T-helper 17 cell (primary cell): ENCODE data around the gene DCTN2. TPM values are rescaled to one million over a fixed set of nuclear protein-coding genes. Genes with fewer than 3 reads are reported as not detected.
A peak's percentile ranks its signal among the peaks of the same experiment; 100 is the strongest.

Experiments used
- ATAC-seq: fragments of 150-1000 bp; cut with Tn5 transposase; 2 replicates; pipeline ENCODE4 v1.10.0; 2021; ENCODE audit warnings: mild to moderate bottlenecking, moderate library complexity
- DNase-seq, 3 donors: peaks; one replicate each; pipeline versions ENCODE4 v3.0.0 to v3.0.0-alpha.2; 2020 to 2021
- H3K9me3 ChIP-seq: one replicate; pipeline ENCODE4 v1.7.0; 2013; ENCODE audit warnings: low read length, mild to moderate bottlenecking; ENCODE audit not compliant: control insufficient read depth, poor library complexity, severe bottlenecking
- H3K27ac Mint-ChIP-seq: one replicate; pipeline ENCODE4 v1.8.0; 2022; ENCODE audit warnings: mild to moderate bottlenecking, moderate library complexity, mixed read lengths
- H3K27me3 Mint-ChIP-seq: one replicate; pipeline ENCODE4 v1.8.0; 2022; ENCODE audit warnings: mixed read lengths
- H3K36me3 Mint-ChIP-seq: one replicate; pipeline ENCODE4 v1.8.0; 2022; ENCODE audit warnings: low read depth, mixed read lengths
- H3K4me1 Mint-ChIP-seq: one replicate; pipeline ENCODE4 v1.8.0; 2022; ENCODE audit warnings: mild to moderate bottlenecking, mixed read lengths
- H3K4me3 Mint-ChIP-seq: one replicate; pipeline ENCODE4 v1.8.0; 2022; ENCODE audit warnings: mild to moderate bottlenecking, moderate library complexity, mixed read lengths
- total RNA-seq, 4 donors: library from RNA in 2 of 4; stranded (reverse) in 2 of 4; gene quantifications; one replicate each; pipeline ENCODE4 v1.2.3 and lab custom pipeline; 2022 to 2026

DCTN2 gene
- total RNA-seq, 2 donors from 2014 or later = 63.9 to 78.8 TPM

DNA sequence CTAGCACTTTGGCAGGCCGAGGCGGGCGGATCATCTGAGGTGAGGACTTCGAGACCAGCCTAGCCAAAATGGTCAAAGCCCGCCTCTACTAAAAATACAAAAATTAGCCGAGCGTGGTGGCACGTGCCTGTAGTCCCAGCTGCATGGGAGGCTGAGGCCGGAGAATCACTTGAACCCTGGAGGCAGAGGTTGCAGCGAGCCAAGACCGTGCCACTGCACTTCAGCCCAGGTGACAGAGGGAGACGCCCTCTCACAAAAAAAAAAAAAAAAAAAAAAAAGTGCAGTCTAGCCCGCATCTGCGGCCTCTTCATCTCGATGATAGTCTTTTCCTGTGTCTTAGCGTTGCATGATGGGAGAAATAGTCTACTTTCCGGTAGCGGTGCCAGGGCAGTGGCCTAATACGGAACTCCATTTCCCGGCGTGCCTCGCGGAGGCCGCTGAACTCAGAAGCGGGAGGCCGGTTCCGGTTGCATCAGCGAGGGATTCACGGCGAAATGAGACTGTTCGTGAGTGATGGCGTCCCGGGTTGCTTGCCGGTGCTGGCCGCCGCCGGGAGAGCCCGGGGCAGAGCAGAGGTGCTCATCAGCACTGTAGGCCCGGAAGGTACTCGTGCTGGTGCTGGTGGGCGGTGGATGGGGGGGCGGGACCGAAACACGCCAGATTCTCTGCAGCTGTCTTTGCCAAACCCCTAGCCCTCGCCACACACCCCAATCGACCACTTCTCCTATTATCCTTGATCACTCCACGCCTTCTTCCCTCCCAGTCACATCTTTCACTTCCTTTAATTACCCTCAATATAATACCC is 59.2 kb downstream of the DCTN2 start, which contains the start of gene MARS1:
MARS1 (plus strand) TSS at position 472 of the 805 bp plus-strand sequence; CDS start at position 495, 23 bp downstream.
- peak within 1 kb of the TSS; percentile 97 for H3K27ac Mint-ChIP-seq
- H3K4me3 Mint-ChIP-seq = peak within 1 kb of the TSS; percentile 98
- ATAC-seq (peak; percentile 98), DNase-seq (peak; percentile 80 to 87 (median 82))
- H3K4me1 Mint-ChIP-seq = peaks cover 31% of the 10 kb centered on the region
- no peaks in the 10 kb centered on the region for H3K27me3 Mint-ChIP-seq
- H3K9me3 ChIP-seq = no peaks in the 10 kb centered on the region
- H3K36me3 Mint-ChIP-seq = peaks cover 8% of the 10 kb centered on the region

DNA sequence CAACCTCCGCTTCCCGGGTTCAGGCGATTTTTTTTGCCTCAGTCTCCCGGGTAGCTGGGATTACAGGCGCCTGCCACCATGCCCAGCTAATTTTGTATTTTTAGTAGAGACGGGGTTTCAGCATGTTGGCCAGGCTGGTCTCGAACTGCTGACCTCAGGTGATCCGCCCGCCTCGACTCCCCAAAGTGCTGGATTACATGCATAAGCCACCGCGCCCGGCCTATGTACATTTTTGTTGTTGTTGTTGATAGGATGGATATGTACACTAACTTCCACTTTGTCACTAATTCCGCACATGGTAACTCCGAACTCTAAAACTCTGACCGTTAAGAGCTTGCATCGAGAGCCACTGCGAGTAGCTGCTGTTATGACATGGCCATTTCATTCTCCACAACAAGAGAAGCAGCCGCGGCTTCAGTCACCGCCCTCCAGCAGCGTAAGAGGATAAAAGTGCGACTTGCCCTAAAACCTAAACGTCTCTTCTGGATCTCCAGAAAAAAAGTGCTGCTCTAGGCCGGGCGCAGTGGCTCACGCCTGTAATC is 59.9 kb downstream of the DCTN2 start:
- peaks cover 28% of the 10 kb centered on the region for H3K4me1 Mint-ChIP-seq
- peaks cover 8% of the 10 kb centered on the region for H3K36me3 Mint-ChIP-seq
- DNase-seq = no peak

DNA sequence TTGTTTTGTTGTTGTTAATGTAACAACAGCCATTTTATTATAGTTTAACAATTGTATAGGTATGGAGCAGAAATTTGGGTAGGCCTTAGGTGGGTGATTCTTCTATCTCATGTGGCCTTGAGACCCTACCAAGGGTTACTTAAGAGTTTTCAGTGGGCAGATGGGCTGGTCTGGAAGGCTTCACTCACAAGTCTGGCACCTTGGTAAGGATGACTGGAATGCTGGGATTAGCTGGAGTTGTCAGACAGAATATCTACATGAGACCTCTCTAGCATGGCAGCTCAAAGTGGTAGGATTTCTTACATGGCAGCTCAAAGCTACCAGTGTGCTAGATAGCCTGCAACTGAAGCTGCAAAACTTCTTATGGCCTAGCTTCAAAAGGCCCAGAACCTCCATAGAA is 61.3 kb downstream of the DCTN2 start:
- Mint-ChIP-seq H3K4me1 (peaks cover 32% of the 10 kb centered on the region), H3K36me3 (peaks cover 2% of the 10 kb centered on the region), H3K4me3 (no peak overlapping the region), H3K27me3 (no peaks in the 10 kb centered on the region), H3K27ac (no peak overlapping the region)
- no peak for DNase-seq
- no peak for ATAC-seq
- no peaks in the 10 kb centered on the region for H3K9me3 ChIP-seq

More for the DNA sequence above, 59.9 kb downstream of the DCTN2 start:
- Mint-ChIP-seq H3K4me3 (no peak overlapping the region), H3K27ac (peak overlapping the region; percentile 97), H3K27me3 (no peaks in the 10 kb centered on the region)
- H3K9me3 ChIP-seq = no peaks in the 10 kb centered on the region
- ATAC-seq = no peak

DNA sequence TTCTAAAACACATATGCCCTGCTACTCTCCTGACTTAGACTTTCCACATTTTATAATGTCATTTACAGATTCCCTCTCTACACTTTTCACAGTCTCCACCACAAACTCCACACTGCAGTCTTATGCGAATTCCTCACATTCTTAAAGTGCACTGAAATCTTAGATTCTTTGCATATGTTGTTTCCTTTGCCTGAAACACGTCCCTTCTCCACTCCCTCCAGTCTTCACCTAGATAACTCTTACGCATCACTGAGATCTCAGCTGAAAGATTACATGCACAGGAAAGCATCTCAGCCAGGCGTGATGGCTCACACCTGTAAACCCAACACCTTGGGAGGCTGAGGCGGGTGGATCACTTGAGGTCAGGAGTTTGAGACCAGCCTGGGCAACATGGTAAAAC is 63.5 kb downstream of the DCTN2 start:
- Mint-ChIP-seq H3K4me1 (peaks cover 42% of the 10 kb centered on the region), H3K27ac (peak overlapping the region; percentile 100), H3K36me3 (peaks cover 2% of the 10 kb centered on the region), H3K27me3 (no peaks in the 10 kb centered on the region), H3K4me3 (no peak overlapping the region)
- H3K9me3 ChIP-seq = no peaks in the 10 kb centered on the region
- DNase-seq (no peak), ATAC-seq (no peak)

DNA sequence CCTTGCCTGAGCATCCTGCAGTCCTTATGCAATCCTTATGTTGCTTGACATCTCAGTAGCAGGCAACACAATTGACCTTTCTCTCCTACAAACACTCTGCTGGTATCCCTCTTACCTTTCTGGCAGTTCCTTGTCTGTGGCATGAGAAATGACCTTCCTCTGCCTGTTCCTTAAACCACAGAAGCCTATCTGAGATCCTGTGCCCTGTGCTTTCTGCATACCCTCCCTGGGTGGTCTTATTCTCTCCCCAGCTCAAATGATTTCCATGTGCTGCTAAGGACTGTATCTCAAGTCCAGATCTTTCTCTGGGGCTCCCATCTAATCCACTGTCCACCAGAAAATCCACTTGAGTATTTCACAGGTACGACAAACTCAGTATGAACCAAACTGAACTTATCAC is 65.3 kb downstream of the DCTN2 start:
- DNase-seq (no peak), ATAC-seq (no peak)
- no peaks in the 10 kb centered on the region for H3K9me3 ChIP-seq
- Mint-ChIP-seq H3K27ac (peak overlapping the region; percentile 100), H3K27me3 (no peaks in the 10 kb centered on the region), H3K4me1 (peaks cover 52% of the 10 kb centered on the region), H3K36me3 (peaks cover 3% of the 10 kb centered on the region), H3K4me3 (no peak overlapping the region)

Other genes with a start within 250 kb of the DCTN2 start
- gene R3HDM2, start 116.1 kb downstream of the DCTN2 start, total RNA-seq = 100 to 1,000 TPM; 101 to 115 TPM
- not detected for gene INHBC, start 112.4 kb downstream of the DCTN2 start, total RNA-seq
- not detected for gene INHBE, start 91.9 kb downstream of the DCTN2 start, total RNA-seq
- under 1 TPM; 0.10 to 0.22 TPM for gene GLI1, start 87.4 kb downstream of the DCTN2 start, total RNA-seq
- 100 to 1,000 TPM; 225 to 295 TPM for gene ARHGAP9, start 67.3 kb downstream of the DCTN2 start, total RNA-seq
- 100 to 1,000 TPM; 175 to 180 TPM for gene MARS1, start 59.1 kb downstream of the DCTN2 start, total RNA-seq
- 100 to 1,000 TPM; 115 to 145 TPM for gene DDIT3, start 26.7 kb downstream of the DCTN2 start, total RNA-seq
- 10 to 100 TPM; 82.4 to 93.5 TPM for gene MBD6, start 24.4 kb downstream of the DCTN2 start, total RNA-seq
- under 1 TPM; 0.35 to 0.63 TPM for gene KIF5A, start 2.9 kb upstream of the DCTN2 start, total RNA-seq
- 10 to 100 TPM; 28.9 to 32.2 TPM for gene PIP4K2C, start 44.0 kb upstream of the DCTN2 start, total RNA-seq
- 10 to 100 TPM; 24.4 to 32.8 TPM for gene DTX3, start 57.6 kb upstream of the DCTN2 start, total RNA-seq
- gene ARHGEF25, start 64.2 kb upstream of the DCTN2 start, total RNA-seq = 1 to 10 TPM in 1 of 2 donors, under 1 TPM in 1; 0.37 to 1.2 TPM
- gene B4GALNT1, start 86.0 kb upstream of the DCTN2 start, total RNA-seq = not detected
- gene OS9, start 146.9 kb upstream of the DCTN2 start, total RNA-seq = 100 to 1,000 TPM; 138 to 142 TPM
- 10 to 100 TPM; 46.5 to 57.6 TPM for gene AGAP2, start 191.6 kb upstream of the DCTN2 start, total RNA-seq
- gene TSPAN31, start 197.8 kb upstream of the DCTN2 start, total RNA-seq = 10 to 100 TPM in 1 of 2 donors, 1 to 10 TPM in 1; 9.6 to 11.8 TPM
- gene CDK4, start 205.1 kb upstream of the DCTN2 start, total RNA-seq = 10 to 100 TPM; 20.8 to 21.3 TPM
- gene MARCHF9, start 207.9 kb upstream of the DCTN2 start, total RNA-seq = 10 to 100 TPM; 45.3 to 62.4 TPM
- gene CYP27B1, start 219.9 kb upstream of the DCTN2 start, total RNA-seq = 1 to 10 TPM; 1.4 to 1.7 TPM
- 10 to 100 TPM; 15.0 to 20.9 TPM for gene METTL1, start 224.9 kb upstream of the DCTN2 start, total RNA-seq
- 1 to 10 TPM; 4.0 to 6.6 TPM for gene EEF1AKMT3, start 225.4 kb upstream of the DCTN2 start, total RNA-seq
- gene TSFM, start 235.6 kb upstream of the DCTN2 start, total RNA-seq = 10 to 100 TPM; 12.5 to 17.9 TPM